Measurements from ENCODE around the gene B4GAT1.
A peak's percentile ranks its signal among the peaks of the same experiment; 100 is the strongest.
"Not testable (repeated sequence)": the region's sequence is repeated elsewhere in the genome, so short reads cannot be mapped to it uniquely, and the experiment has no call there.

Gene B4GAT1

DNA sequence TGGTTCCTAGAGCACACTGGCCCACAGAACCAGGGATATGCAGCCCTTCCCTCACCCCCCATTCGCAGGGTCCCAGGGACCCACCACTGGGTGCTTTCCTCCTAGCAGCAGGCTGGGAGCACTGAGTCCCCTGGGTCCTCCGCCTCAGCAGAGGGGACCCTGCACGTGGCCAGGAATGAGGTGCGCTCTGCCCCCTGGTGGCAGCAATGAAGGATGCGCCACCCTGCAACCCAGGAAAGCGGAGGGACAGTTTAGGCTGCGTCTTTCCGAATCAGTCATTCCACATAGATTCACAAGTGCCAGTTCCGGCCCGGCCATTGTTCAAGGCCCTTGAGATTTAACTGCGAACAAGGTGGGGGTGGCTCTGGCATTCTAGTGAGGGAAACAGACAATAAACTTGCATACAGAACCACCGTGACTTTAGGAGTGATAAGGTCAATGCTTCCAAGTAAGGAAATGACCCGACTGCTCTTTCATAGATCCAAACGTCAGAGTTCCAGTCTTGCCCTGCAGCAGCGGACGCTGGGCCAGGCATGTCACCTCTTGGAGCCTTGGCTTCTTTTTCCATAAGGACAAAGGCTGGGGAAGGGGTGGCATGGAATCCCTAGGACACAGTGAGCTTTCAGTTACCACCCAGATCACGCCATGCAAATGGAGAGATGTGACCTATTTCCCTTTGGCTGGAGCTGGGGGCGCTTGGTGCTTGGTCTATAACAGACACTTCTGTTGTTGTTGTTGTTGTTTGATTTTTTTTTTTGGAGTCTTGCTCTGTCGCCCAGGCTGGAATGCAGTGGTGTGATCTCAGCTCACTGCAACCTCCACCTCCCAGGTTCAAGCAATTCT is 18.9 kb downstream of the B4GAT1 start:
- Mint-ChIP-seq H3K27ac (peak overlapping the region; percentile 0 to 66), H3K4me1 (ENCODE audit: low read depth in 2 of 2) (peaks cover 27 to 29% of the 10 kb centered on the region in 2 donors), H3K4me3 (peak overlapping the region; percentile 27 to 32), H3K27me3 (no peaks in the 10 kb centered on the region), H3K36me3 (ENCODE audit: insufficient read depth) (peaks cover 4% of the 10 kb centered on the region), H3K9me3 (no peaks in the 10 kb centered on the region)
- peak; percentile 69 for ATAC-seq (replicated peaks)
- DNase-seq = peak; percentile 75 to 81 (median 79)

DNA sequence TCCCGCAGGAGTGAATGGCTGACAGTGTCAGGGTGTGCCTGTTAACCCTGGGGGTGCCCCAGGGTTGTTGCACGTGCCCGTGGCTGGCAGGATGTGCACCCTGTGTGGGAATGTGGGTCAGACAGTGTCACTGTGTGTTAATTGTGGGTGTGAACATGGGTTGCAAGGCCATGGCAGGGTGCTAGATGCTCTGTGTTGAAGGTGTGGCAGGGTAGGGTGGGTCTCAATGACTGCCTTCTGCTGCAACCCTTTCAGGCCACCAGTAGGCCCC is 19.5 kb downstream of the B4GAT1 start:
- Mint-ChIP-seq H3K36me3 (ENCODE audit: insufficient read depth) (peaks cover 4% of the 10 kb centered on the region), H3K4me3 (peak overlapping the region; percentile 27 to 32), H3K4me1 (ENCODE audit: low read depth in 2 of 2) (peaks cover 27 to 29% of the 10 kb centered on the region in 2 donors), H3K27ac (peak overlapping the region; percentile 0 to 66), H3K9me3 (no peaks in the 10 kb centered on the region), H3K27me3 (no peaks in the 10 kb centered on the region)
- ATAC-seq (replicated peaks) = peak; percentile 93
- peak; percentile 71 to 79 (median 74) for DNase-seq

DNA sequence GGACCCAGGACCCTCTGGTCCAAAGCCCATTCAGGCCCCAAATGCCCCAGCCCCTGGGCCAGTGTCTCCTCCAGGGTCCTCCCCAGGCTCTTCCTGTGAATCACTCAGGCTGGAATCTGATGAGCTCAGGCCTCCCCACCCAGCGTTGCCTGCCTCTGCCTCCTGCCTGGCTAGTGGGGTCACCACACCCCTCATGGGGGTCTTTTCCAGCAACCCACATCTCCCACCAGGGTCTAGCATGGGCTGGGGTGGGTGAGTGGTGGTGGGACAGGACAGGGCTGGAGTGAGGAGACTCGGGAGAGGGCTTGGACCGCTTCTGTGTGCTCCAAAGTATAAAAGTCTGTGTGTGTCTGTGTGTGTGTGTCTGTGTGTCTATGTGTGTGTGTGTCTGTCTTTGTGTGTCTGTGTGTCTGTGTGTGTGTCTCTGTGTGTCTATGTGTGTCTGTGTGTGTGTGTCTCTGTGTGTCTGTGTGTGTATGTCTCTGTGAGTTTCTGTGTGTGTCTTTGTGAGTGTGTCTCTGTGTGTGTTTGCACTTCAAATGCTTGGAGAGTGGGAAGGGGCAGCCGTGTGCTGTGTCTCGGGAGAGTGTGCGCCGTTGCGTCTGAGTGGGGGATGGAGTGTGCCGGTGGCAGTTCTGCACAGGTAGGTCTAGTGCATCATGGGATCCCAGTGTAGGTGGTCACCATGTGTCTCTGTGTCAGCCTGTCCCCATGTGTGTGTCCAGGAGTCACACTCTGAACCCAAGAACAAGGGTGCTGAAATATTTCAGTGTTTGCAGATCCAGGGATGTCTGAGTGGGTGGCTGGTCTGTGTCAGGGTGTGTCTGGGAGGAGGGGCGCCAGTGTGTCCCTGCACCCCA is 20.0 kb downstream of the B4GAT1 start:
- Mint-ChIP-seq H3K4me3 (peak overlapping the region; percentile 27 to 32), H3K27ac (peak overlapping the region; percentile 0 to 66), H3K4me1 (ENCODE audit: low read depth in 2 of 2) (peaks cover 27 to 29% of the 10 kb centered on the region in 2 donors), H3K27me3 (no peaks in the 10 kb centered on the region), H3K36me3 (ENCODE audit: insufficient read depth) (peaks cover 4% of the 10 kb centered on the region), H3K9me3 (no peaks in the 10 kb centered on the region)
- ATAC-seq (replicated peaks) (no peak), DNase-seq (no peak)

DNA sequence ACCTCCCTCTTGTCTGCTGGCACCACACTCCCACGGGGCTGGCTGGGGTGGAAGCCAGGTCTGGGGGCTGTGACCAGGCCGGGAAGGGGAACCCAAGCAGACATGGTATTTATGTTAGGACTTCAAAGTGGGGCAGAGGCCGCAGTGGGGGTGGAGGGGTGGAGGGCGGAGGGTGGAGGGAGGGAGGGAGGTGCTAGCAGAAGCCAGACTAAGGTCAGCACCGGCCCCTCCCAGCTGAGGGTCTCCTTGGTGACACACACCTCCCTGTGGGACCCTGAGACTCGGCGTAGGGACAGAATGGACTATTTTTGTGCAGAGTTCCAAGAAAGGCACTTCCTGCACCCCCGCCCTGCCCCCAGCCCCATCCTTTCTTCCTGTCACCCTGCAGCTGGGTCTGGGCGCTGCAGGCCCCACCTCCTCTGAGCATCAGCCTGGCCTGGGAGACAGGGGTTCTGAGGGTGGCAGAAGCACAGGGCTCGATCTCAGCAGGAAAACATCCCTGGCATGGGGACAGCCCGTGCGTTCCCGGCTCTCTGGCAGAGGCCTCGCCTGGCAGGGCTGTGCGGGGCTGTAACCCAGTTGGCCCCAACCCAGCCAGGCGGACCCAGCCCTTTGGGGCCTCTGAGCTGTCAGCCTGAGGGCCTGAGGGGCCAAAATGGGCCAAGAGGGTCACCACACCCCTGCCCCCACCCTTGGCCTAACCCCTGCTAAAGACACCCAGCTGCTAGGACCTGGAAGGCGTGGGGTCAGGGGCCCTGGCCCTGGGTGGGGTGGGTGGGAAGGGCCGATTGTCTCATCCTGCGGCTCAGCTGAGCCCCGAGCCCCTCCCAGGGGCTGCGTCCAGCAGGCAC is 20.9 kb downstream of the B4GAT1 start:
- DNase-seq = no peak
- Mint-ChIP-seq H3K36me3 (ENCODE audit: insufficient read depth) (peaks cover 4% of the 10 kb centered on the region), H3K4me3 (peak overlapping the region; percentile 32 to 46), H3K9me3 (no peaks in the 10 kb centered on the region), H3K27me3 (no peaks in the 10 kb centered on the region), H3K27ac (peak overlapping the region; percentile 71 to 82), H3K4me1 (ENCODE audit: low read depth in 2 of 2) (peaks cover 27 to 29% of the 10 kb centered on the region in 2 donors)
- ATAC-seq (replicated peaks) = no peak

DNA sequence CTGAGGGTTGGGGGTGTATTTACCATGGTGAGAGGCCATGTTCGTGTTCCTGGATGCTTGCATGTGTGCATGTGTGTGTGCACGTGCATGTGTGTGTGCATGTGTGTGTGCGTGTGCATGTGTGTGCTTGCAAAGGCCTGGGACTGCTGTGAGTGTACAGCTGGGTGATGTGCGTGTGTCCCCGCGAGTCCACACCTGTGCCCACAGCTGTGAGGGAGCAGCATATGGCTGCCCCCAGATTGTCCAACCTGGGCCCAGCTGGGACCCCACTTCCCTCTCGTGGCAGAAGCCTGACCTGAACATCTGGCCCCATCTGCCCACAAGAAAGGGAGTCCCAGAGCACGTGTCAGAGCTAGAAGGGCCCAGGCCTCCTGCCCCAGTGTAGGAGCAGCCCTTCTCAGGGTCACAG is 22.2 kb downstream of the B4GAT1 start:
- peaks cover 5% of the 10 kb centered on the region for H3K36me3 Mint-ChIP-seq (ENCODE audit: insufficient read depth)
- no peak for ATAC-seq (replicated peaks)
- H3K4me1 Mint-ChIP-seq (ENCODE audit: low read depth in 2 of 2) = peaks cover 27 to 29% of the 10 kb centered on the region in 2 donors
- DNase-seq = no peak
- H3K27ac Mint-ChIP-seq = peak overlapping the region in 1 of 2 donors; percentile 71
- peak overlapping the region in 1 of 2 donors; percentile 11 for H3K4me3 Mint-ChIP-seq
- no peaks in the 10 kb centered on the region for H3K27me3 Mint-ChIP-seq
- H3K9me3 Mint-ChIP-seq = no peaks in the 10 kb centered on the region

DNA sequence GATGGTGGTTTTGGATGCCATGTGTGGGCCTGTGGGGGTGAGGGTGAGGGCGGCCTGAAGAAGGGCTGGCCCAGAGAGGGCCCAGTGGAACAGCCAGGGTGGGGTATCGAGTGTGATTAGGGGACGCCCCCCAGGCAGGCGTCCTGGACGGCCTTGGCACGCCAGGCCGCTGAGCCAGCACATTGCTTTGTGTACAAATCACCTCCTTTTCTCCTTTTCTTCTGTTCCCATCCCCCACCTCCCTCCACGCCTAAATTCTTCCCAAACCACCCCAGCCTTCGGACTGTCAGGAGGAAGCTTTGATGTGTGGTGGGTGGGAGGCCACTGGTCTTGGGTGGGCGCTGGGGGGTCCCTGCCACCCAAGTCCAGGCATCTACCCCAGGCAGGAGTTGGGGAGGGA is 22.8 kb downstream of the B4GAT1 start:
- peaks cover 8% of the 10 kb centered on the region for H3K36me3 Mint-ChIP-seq (ENCODE audit: insufficient read depth)
- no peak for DNase-seq
- H3K9me3 Mint-ChIP-seq = no peaks in the 10 kb centered on the region
- peak overlapping the region in 1 of 2 donors; percentile 67 for H3K27ac Mint-ChIP-seq
- no peak overlapping the region for H3K4me3 Mint-ChIP-seq
- no peak for ATAC-seq (replicated peaks)
- peaks cover 24 to 34% of the 10 kb centered on the region in 2 donors for H3K4me1 Mint-ChIP-seq (ENCODE audit: low read depth in 2 of 2)
- no peaks in the 10 kb centered on the region for H3K27me3 Mint-ChIP-seq

DNA sequence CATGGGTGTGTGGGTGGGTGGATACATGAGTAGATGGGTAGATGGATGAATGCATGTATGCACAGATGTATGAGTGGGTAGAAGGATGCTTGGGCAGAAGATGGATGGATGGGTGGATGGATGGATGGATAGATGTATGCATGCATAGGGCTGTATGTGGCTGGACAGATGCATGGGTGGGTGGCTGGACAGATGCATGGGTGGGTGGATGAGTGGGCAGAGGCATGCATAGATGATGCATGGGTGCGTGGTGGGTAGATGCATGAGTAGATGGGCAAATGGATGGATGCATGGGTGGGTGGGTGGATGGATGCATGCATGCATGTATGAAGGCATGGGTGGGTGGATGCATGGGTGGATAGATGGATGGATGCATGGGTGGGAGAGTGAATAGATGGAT is 23.7 kb downstream of the B4GAT1 start:
- Mint-ChIP-seq H3K36me3 (ENCODE audit: insufficient read depth) (peaks cover 8% of the 10 kb centered on the region), H3K27me3 (no peaks in the 10 kb centered on the region), H3K4me1 (ENCODE audit: low read depth in 2 of 2) (peaks cover 29 to 43% of the 10 kb centered on the region in 2 donors), H3K4me3 (no peak overlapping the region), H3K9me3 (no peaks in the 10 kb centered on the region), H3K27ac (no peak overlapping the region)
- ATAC-seq (replicated peaks) (no peak), DNase-seq (no peak)

DNA sequence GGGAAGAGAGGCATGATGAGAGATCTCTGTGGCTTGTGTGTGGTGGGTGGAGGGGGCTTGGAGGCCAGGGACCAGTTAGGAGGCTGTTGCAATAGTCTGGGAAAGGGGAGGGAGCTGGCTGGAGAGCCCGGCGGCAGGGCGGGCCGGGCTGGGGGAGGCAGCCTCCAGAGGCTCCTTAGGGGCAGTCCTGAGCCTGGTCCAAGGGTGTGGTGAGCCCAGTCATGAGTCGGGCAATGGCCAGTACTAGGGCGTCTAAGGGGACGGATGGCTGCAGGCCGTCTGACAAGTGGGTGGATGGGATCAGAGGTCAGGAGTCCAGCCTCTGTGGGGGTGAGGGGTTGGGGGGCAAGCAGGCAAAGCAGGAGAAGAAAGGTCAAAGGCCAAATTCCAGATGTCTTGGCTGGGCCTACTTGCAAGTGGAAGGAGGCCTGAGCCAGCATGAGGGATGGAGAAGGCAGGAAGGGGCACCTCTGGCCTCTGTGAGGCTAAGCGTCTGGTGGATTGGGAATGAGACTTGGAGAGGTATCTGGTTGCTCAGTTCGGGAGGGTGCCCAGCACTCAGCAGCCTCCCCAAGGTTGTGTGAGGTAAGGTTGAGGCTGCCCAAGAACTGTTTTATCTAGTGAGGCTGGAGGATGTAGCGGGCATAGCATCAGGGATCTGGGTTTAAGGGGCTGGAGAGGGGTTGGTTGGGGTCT is 24.5 kb downstream of the B4GAT1 start:
- DNase-seq = no peak
- Mint-ChIP-seq H3K27ac (no peak overlapping the region), H3K9me3 (no peaks in the 10 kb centered on the region), H3K4me3 (no peak overlapping the region), H3K27me3 (no peaks in the 10 kb centered on the region), H3K36me3 (ENCODE audit: insufficient read depth) (peaks cover 4% of the 10 kb centered on the region), H3K4me1 (ENCODE audit: low read depth in 2 of 2) (peaks cover 29 to 43% of the 10 kb centered on the region in 2 donors)
- no peak for ATAC-seq (replicated peaks)

DNA sequence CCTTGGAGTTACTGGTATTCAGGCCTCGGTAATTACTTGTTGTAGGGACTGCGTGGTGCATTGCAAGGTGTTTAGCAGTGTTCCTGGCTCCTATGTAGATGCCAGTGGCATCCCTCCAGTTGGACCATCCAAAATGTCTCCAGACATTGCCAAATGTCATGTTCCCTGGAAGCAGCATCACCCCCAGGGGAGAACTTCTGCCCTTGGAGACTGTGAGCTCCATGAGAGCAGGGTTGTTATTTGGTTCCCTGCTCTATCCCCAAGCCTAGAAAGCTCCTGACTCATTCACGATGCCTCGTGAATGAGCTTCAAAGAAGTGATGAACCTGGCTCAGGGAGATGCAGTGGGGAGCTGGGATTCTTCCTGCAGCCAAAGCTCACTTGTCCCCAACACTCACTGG is 25.8 kb downstream of the B4GAT1 start:
- no peak overlapping the region for H3K27ac Mint-ChIP-seq
- H3K4me1 Mint-ChIP-seq (ENCODE audit: low read depth in 2 of 2) = peaks cover 26 to 36% of the 10 kb centered on the region in 2 donors
- ATAC-seq (replicated peaks) (no peak), DNase-seq (no peak)
- peaks cover 4% of the 10 kb centered on the region for H3K36me3 Mint-ChIP-seq (ENCODE audit: insufficient read depth)
- no peaks in the 10 kb centered on the region for H3K9me3 Mint-ChIP-seq
- H3K27me3 Mint-ChIP-seq = no peaks in the 10 kb centered on the region
- no peak overlapping the region for H3K4me3 Mint-ChIP-seq

DNA sequence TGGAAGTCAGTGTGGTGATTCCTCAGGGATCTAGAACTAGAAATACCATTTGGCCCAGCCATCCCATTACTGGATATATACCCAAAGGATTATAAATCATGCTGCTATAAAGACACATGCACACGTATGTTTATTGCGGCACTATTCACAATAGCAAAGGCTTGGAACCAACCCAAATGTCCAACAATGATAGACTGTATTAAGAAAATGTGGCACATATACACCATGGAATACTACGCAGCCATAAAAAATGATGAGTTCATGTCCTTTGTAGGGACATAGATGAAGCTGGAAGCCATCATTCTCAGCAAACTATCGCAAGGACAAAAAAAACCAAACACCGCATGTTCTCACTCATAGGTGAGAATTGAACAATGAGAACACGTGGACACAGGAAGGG is 26.7 kb downstream of the B4GAT1 start:
- not testable (repeated sequence) for DNase-seq; H3K9me3 Mint-ChIP-seq; H3K27me3 Mint-ChIP-seq; H3K27ac Mint-ChIP-seq; ATAC-seq (replicated peaks); H3K4me3 Mint-ChIP-seq; H3K36me3 Mint-ChIP-seq (ENCODE audit: insufficient read depth)
- H3K4me1 Mint-ChIP-seq (ENCODE audit: low read depth in 2 of 2) = peaks cover 25 to 31% of the 10 kb centered on the region in 2 donors

DNA sequence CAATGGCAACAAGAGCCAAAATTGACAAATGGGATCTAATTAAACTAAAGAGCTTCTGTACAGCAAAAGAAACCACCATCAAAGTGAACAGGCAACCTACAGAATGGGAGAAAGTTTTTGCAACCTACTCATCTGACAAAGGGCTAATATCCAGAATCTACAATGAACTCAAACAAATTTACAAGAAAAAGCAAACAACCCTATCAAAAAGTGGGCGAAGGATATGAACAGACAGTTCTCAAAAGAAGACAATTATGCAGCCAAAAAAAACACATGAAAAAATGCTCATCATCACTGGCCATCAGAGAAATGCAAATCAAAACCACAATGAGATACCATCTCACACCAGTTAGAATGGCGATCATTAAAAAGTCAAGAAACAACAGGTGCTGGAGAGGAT is 27.1 kb downstream of the B4GAT1 start:
- H3K9me3 Mint-ChIP-seq = not testable (repeated sequence)

DNA sequence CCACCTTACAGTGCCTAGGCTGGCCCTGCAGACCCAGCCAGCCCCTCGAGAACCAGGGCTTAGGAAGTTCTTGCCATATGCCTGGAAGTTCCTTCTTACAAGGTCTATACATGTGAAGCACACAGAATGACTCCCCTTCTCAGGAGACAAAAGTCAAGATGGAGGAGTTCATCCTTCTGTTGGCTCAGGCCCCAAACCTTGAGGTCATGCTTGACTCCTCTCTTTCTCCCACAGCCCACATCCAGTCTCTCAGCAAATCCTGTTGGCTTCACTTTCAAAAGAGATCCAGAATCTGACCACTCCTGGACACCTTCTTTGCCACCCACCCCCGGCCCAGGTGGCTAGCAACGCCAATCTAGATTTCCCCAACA is 28.8 kb downstream of the B4GAT1 start:
- H3K4me1 Mint-ChIP-seq (ENCODE audit: low read depth in 2 of 2) = peaks cover 32 to 36% of the 10 kb centered on the region in 2 donors
- peaks cover 10% of the 10 kb centered on the region for H3K36me3 Mint-ChIP-seq (ENCODE audit: insufficient read depth)
- peak overlapping the region; percentile 92 to 93 for H3K27ac Mint-ChIP-seq
- DNase-seq (no peak), ATAC-seq (replicated peaks) (no peak)
- H3K4me3 Mint-ChIP-seq = peak overlapping the region; percentile 60 to 63
- no peaks in the 10 kb centered on the region for H3K27me3 Mint-ChIP-seq
- no peaks in the 10 kb centered on the region for H3K9me3 Mint-ChIP-seq

More for the DNA sequence above, 27.1 kb downstream of the B4GAT1 start:
- peak overlapping the region in 1 of 2 donors; percentile 66 for H3K27ac Mint-ChIP-seq
- not testable (repeated sequence) for H3K27me3 Mint-ChIP-seq; H3K4me3 Mint-ChIP-seq; DNase-seq; H3K36me3 Mint-ChIP-seq (ENCODE audit: insufficient read depth); ATAC-seq (replicated peaks)
- H3K4me1 Mint-ChIP-seq (ENCODE audit: low read depth in 2 of 2) = peaks cover 27 to 32% of the 10 kb centered on the region in 2 donors

Measured in effector memory CD8-positive, alpha-beta T cell (primary cell).